Measurements from ENCODE around the gene ORAI3. TPM values are rescaled to one million over a fixed set of nuclear protein-coding genes. Genes with fewer than 3 reads are reported as not detected.

Gene ORAI3
- total and polyA plus RNA-seq, 2 of the 13 experiments (the other 11 are each of a cell fraction or from before 2014, with no cell fraction given): 11.4 to 32.0 TPM

GRCh38 chr16:30948667-30949649 lies at the start of gene ORAI3 (continued):
- no peak; the same call in 1 of the 2 replicates for TF ChIP-seq ZBTB33 (CRISPR knock-in tag; IDR thresholded peaks at IDR 0.05)
- no peak for TF ChIP-seq ZBTB46 (CRISPR knock-in tag; IDR thresholded peaks at IDR 0.05; ENCODE audit: borderline replicate concordance)
- TF ChIP-seq HBP1 (CRISPR knock-in tag; IDR thresholded peaks at IDR 0.05; ENCODE audit: low read depth): no peak
- TF ChIP-seq ZNF296 (CRISPR knock-in tag; conservative IDR thresholded peaks at IDR 0.05): peak; percentile 54; the same call in 1 of the 2 replicates
- no peak for TF ChIP-seq SNAPC2 (CRISPR knock-in tag; IDR thresholded peaks at IDR 0.05)
- TF ChIP-seq CC2D1A (CRISPR knock-in tag; IDR thresholded peaks at IDR 0.05): no peak
- TF ChIP-seq, protein P1, sequence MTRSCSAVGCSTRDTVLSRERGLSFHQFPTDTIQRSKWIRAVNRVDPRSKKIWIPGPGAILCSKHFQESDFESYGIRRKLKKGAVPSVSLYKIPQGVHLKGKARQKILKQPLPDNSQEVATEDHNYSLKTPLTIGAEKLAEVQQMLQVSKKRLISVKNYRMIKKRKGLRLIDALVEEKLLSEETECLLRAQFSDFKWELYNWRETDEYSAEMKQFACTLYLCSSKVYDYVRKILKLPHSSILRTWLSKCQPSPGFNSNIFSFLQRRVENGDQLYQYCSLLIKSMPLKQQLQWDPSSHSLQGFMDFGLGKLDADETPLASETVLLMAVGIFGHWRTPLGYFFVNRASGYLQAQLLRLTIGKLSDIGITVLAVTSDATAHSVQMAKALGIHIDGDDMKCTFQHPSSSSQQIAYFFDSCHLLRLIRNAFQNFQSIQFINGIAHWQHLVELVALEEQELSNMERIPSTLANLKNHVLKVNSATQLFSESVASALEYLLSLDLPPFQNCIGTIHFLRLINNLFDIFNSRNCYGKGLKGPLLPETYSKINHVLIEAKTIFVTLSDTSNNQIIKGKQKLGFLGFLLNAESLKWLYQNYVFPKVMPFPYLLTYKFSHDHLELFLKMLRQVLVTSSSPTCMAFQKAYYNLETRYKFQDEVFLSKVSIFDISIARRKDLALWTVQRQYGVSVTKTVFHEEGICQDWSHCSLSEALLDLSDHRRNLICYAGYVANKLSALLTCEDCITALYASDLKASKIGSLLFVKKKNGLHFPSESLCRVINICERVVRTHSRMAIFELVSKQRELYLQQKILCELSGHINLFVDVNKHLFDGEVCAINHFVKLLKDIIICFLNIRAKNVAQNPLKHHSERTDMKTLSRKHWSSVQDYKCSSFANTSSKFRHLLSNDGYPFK (CRISPR knock-in tag; IDR thresholded peaks at IDR 0.05; ENCODE audit: borderline replicate concordance): no peak
- no peak; the same call in 1 of the 2 replicates for TF ChIP-seq MAFG (CRISPR knock-in tag; IDR thresholded peaks at IDR 0.05)
- no peak for TF ChIP-seq EED (CRISPR knock-in tag; IDR thresholded peaks at IDR 0.05)
- TF ChIP-seq, protein P2, sequence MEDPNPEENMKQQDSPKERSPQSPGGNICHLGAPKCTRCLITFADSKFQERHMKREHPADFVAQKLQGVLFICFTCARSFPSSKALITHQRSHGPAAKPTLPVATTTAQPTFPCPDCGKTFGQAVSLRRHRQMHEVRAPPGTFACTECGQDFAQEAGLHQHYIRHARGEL (CRISPR knock-in tag; IDR thresholded peaks at IDR 0.05): no peak
- no peak; the same call in 1 of the 2 replicates for TF ChIP-seq SALL2 (CRISPR knock-in tag; IDR thresholded peaks at IDR 0.05)
- no peak for TF ChIP-seq MIER2 (CRISPR knock-in tag; IDR thresholded peaks at IDR 0.05)
- TF ChIP-seq SOX6 (IDR thresholded peaks at IDR 0.05): no peak
- peak; percentile 11 for TF ChIP-seq SOX6 (CRISPR knock-in tag; IDR thresholded peaks at IDR 0.05)
- TF ChIP-seq ZNF558 (CRISPR knock-in tag; IDR thresholded peaks at IDR 0.05; ENCODE audit: borderline replicate concordance): no peak
- TF ChIP-seq, protein P3, sequence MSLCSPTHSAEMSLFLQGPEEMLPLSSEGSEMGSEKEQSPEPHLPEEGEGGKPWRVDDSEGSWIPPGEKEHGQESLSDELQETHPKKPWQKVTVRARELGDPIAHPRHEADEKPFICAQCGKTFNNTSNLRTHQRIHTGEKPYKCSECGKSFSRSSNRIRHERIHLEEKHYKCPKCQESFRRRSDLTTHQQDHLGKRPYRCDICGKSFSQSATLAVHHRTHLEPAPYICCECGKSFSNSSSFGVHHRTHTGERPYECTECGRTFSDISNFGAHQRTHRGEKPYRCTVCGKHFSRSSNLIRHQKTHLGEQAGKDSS (CRISPR knock-in tag; IDR thresholded peaks at IDR 0.05; ENCODE audit: borderline replicate concordance, low read depth): no peak; the same call in 1 of the 2 replicates
- TF ChIP-seq, protein P4, sequence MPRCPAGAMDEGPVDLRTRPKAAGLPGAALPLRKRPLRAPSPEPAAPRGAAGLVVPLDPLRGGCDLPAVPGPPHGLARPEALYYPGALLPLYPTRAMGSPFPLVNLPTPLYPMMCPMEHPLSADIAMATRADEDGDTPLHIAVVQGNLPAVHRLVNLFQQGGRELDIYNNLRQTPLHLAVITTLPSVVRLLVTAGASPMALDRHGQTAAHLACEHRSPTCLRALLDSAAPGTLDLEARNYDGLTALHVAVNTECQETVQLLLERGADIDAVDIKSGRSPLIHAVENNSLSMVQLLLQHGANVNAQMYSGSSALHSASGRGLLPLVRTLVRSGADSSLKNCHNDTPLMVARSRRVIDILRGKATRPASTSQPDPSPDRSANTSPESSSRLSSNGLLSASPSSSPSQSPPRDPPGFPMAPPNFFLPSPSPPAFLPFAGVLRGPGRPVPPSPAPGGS (CRISPR knock-in tag; IDR thresholded peaks at IDR 0.05): peak; percentile 50; the same call in 1 of the 2 replicates
